Mucosa of rectum (tissue), 2 donors: ENCODE measurements around the gene MATCAP1.

Experiments used
- H3K27ac ChIP-seq, 2 donors: one replicate each; pipeline ENCODE4 v1.7.0; 2013; ENCODE audit warnings: inconsistent platforms in 2 of 2, low read depth in 2 of 2, low read length in 2 of 2
- H3K27me3 ChIP-seq, 2 donors: one replicate each; pipeline ENCODE4 v1.7.0; 2013; ENCODE audit warnings: low read length in 2 of 2; ENCODE audit not compliant: control insufficient read depth in 2 of 2, insufficient read depth in 2 of 2
- H3K36me3 ChIP-seq, 2 donors: one replicate each; pipeline ENCODE4 v1.7.0; 2013; ENCODE audit warnings: low read length in 2 of 2; ENCODE audit not compliant: control insufficient read depth in 2 of 2, insufficient read depth in 2 of 2
- H3K4me1 ChIP-seq, 2 donors: one replicate each; pipeline ENCODE4 v1.7.0; 2013; ENCODE audit warnings: low read length in 2 of 2, mild to moderate bottlenecking in 1 of 2; ENCODE audit not compliant: control insufficient read depth in 2 of 2, insufficient read depth in 2 of 2
- H3K4me3 ChIP-seq, 2 donors: one replicate each; pipeline ENCODE4 v1.7.0; 2013; ENCODE audit warnings: low read length in 2 of 2
- H3K9ac ChIP-seq, 2 donors: one replicate each; pipeline ENCODE4 v1.7.0; 2013; ENCODE audit warnings: low read length in 2 of 2, low read depth in 1 of 2, mild to moderate bottlenecking in 1 of 2
- H3K9me3 ChIP-seq, 2 donors: one replicate each; pipeline ENCODE4 v1.7.0; 2013; ENCODE audit warnings: low read length in 2 of 2; ENCODE audit not compliant: control insufficient read depth in 2 of 2
- donor health status: healthy.
- donor health status: Normal muscosa, but diverticular disease.

MATCAP1 gene

DNA sequence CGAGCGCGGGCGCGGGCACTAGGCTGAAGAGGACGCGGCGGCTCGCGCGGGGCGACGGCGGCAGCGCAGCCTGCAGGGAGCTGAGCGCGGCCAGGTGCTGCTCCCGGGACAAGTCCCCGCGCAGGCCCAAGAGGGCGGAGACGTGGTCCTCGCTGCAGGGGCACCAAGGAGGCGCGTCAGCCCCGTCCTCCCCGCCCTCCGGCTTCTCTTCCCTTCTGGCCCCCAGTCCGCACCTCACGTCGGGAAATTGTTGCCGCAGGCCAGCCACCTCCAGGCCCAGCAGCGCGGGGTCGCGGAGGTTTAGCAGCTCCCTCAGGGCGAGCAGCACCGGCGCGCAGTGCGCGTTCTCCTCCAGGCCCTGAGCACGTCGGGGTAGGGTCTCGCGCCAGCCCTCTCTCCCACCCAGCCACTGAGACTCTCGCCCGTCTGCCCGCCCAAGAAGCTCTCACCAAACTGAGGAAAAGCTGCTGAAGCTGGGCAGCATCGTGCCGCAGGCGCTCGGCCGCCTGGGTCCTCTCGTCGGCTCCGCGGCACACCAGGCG is 761 bp upstream of the MATCAP1 start:
- H3K9me3 ChIP-seq = no peaks in the 10 kb centered on the region
- peaks cover 0 to 2% of the 10 kb centered on the region in 2 donors for H3K27me3 ChIP-seq
- H3K4me1 ChIP-seq = peaks cover 24% of the 10 kb centered on the region in 2 donors
- H3K4me3 ChIP-seq = peak overlapping the region; percentile 86 to 92
- peak overlapping the region; percentile 85 to 93 for H3K9ac ChIP-seq
- H3K27ac ChIP-seq = peak overlapping the region; percentile 97
- H3K36me3 ChIP-seq = no peaks in the 10 kb centered on the region

DNA sequence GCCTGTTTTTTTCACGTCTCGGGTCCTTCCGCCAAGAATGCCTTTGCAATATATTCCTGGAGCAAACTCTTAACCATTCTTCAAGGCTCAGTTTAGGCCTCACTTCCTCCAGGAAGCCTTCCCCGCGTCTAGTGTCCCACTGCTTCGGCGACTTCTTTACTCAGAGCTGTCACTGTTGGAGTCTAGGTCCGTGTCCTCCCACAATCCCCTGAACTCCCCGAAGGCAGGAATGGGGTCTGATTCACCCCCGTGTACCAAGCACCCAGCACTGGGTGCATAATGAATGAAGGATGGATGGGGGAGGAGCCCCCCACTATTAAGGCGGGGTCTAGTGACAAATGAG is 508 bp downstream of the MATCAP1 start:
- Histone ChIP-seq H3K27me3 (peaks cover 0 to 2% of the 10 kb centered on the region in 2 donors), H3K36me3 (no peaks in the 10 kb centered on the region), H3K4me1 (peaks cover 28 to 31% of the 10 kb centered on the region in 2 donors), H3K4me3 (peak overlapping the region; percentile 86 to 92), H3K9me3 (no peaks in the 10 kb centered on the region), H3K27ac (peak overlapping the region; percentile 97), H3K9ac (peak overlapping the region; percentile 85 to 93)

DNA sequence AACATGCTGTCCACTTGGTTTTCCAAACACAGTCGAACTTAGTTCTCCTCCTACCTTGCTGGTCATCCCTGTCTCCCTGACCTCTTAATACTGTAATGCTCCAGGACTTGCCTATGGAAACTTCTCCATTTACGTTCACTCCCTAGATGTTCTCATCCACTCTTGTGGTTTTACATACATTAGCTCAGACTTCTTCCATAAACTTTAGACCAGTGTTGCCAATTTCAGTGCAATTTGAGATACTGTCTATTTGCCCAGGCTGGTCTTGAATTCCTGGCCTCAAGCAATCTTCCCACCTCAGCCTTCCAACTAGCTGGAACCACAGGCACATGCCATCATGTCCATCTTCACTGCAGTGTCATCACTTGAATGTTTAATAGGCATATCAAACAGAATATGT is 1.5 kb downstream of the MATCAP1 start:
- no peak overlapping the region for H3K27ac ChIP-seq
- H3K4me1 ChIP-seq = peaks cover 31 to 34% of the 10 kb centered on the region in 2 donors
- no peaks in the 10 kb centered on the region for H3K36me3 ChIP-seq
- H3K9ac ChIP-seq = no peak overlapping the region
- H3K9me3 ChIP-seq = no peaks in the 10 kb centered on the region
- H3K4me3 ChIP-seq = no peak overlapping the region
- H3K27me3 ChIP-seq = peaks cover 0 to 2% of the 10 kb centered on the region in 2 donors

DNA sequence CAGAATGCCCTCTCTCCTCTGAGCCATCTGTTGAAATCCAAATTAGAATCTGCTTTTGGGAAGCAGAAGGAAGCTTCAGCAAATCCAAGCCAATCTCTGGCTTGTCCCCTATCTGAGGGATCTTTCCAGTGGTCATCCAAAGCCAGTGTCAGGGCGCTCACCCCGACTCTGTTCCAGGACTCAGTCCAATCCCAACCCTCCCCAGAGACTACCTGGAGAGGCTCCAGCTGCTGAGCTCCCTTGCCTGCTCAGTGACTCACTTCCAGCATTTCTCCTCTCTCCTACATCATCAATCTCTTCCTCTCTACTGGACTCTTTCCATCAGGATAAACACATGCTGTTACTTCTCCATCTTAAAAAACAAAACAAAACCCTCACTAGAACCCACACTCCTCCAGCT is 2.4 kb downstream of the MATCAP1 start:
- H3K4me3 ChIP-seq = no peak overlapping the region
- H3K27ac ChIP-seq = peak overlapping the region in 1 of 2 donors; percentile 23
- peak overlapping the region in 1 of 2 donors; percentile 24 for H3K9ac ChIP-seq
- H3K36me3 ChIP-seq = no peaks in the 10 kb centered on the region
- peaks cover 0 to 2% of the 10 kb centered on the region in 2 donors for H3K27me3 ChIP-seq
- H3K9me3 ChIP-seq = no peaks in the 10 kb centered on the region
- peaks cover 31 to 34% of the 10 kb centered on the region in 2 donors for H3K4me1 ChIP-seq

DNA sequence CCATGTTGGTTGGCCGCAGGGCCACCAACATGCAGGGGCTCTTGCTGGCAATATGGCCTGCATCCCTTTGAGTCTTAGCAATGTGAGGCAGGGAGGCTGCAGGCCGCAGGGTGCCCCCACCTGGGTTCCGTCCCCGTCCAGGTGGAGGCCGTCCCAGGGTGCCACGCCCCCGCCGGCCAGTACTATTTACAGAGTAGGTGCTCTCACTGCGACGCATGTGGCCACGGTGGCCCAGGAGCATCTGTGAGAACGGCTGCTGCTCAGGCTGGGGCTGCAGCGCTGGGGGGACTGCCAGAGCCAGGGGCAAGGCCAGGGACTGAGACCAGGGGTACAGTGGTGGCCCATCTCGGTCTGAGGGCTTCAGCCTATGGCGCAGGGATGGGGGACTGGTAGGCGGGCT is 3.6 kb downstream of the MATCAP1 start:
- peaks cover 26 to 27% of the 10 kb centered on the region in 2 donors for H3K4me1 ChIP-seq
- H3K9ac ChIP-seq = no peak overlapping the region

DNA sequence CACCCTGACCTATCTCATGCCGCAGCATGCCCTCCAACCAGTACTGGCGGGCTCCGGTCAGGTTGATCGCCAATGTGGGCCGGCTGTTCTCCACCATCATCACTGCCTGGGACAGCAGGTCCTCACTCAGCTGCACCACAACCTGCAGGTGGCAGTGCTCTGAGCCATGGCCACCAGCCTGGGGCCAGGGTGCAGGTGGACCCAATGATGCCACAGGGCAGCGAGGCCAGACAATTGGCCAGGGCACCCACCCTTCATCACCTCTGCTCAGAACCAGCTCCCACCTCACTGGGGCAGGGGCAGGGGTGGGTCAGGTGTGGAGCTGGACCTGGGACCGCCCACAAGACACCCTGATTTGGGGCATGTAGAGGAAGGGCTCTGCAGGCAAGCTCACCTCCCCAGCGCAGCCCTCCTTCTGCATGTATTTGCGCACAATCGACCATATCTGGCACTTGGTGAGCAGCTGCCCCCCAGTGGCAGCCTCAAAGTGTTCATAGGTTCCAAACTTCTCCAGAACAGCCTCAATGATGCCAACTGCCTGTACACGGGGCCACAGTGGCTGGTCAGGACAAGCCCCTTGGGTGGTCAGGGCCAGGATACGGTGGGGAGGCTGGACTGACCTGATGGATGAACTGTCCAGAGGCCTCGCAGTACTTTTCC is 4.2 kb downstream of the MATCAP1 start:
- H3K27ac ChIP-seq = no peak overlapping the region
- no peak overlapping the region for H3K4me3 ChIP-seq
- H3K9ac ChIP-seq = no peak overlapping the region
- H3K9me3 ChIP-seq = no peaks in the 10 kb centered on the region
- peaks cover 23 to 24% of the 10 kb centered on the region in 2 donors for H3K4me1 ChIP-seq
- no peaks in the 10 kb centered on the region for H3K27me3 ChIP-seq
- no peaks in the 10 kb centered on the region for H3K36me3 ChIP-seq

More for the DNA sequence above, 3.6 kb downstream of the MATCAP1 start:
- H3K9me3 ChIP-seq = no peaks in the 10 kb centered on the region
- no peak overlapping the region for H3K27ac ChIP-seq
- H3K4me3 ChIP-seq = no peak overlapping the region
- no peaks in the 10 kb centered on the region for H3K27me3 ChIP-seq
- no peaks in the 10 kb centered on the region for H3K36me3 ChIP-seq

DNA sequence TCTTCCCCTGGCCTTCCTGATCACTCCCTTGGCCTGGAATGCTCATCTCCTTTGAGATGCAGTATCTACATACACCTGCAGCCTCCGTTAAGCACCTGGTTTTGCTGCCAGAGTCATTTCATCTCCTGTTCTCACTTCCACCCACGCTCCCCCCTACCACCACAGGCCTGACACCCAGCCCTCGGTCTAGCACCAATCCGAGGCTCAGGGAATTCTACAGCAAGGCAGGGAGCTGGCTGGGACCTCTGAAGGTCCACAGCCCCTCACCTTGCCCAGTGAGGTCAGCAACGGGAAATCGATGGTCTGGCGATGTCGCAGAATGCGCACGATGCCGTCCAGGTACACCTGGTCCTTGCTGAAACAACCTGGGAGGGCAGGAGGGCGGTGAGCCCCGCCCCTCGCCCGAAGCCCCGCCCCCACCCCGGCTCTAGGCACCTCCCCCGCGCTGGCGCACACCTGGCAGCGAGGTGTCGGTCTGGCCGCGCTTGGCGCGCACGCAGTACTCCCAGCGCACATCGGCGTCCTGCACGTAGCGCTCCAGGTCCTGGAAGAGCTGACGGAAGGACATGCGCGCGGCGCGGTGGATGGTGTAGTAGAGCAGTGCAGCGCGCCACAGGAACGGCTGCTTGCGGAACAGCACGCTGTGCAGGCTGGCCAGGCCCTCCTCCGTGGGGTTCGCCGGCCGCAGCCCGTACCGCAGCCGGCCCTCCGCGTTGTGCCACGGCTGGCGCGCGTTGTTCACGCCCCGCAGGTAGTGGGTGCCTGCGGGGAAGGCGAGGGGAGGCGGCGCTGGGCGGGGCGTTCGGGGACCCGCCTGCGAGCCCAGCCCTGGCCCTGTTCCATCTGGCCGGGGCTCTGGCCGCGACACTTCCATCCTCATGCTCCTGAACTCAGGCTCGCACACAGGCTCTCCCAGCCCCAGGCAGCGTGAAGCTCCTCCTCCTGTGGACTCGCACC is 5.7 kb downstream of the MATCAP1 start:
- H3K4me1 ChIP-seq = peaks cover 29 to 30% of the 10 kb centered on the region in 2 donors
- H3K4me3 ChIP-seq = peak overlapping the region; percentile 59 to 65
- H3K27me3 ChIP-seq = no peaks in the 10 kb centered on the region
- no peaks in the 10 kb centered on the region for H3K9me3 ChIP-seq
- no peaks in the 10 kb centered on the region for H3K36me3 ChIP-seq
- peak overlapping the region; percentile 49 to 62 for H3K9ac ChIP-seq
- peak overlapping the region; percentile 84 to 87 for H3K27ac ChIP-seq

DNA sequence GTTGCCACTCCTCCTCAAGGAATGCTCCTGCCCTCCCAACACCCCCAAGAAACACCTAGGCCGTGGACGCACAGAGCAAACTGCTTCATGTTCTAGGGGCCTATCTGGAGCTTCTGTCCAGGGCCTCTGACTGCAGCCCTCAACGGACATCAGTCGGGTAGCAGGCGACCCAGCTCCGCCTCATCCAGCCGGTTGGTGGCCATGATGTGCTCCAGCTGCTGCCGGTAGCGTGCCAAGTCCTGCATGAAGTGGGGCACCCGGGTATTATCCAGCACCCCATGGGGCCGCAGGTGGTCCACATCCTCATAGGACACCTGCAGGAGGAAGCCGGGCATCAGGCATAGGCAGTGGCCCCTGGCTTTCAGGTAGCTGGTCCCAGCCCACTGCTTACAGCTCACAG is 7.1 kb downstream of the MATCAP1 start:
- H3K9ac ChIP-seq = no peak overlapping the region
- no peak overlapping the region for H3K27ac ChIP-seq
- no peaks in the 10 kb centered on the region for H3K9me3 ChIP-seq
- peaks cover 26 to 28% of the 10 kb centered on the region in 2 donors for H3K4me1 ChIP-seq
- no peak overlapping the region for H3K4me3 ChIP-seq
- no peaks in the 10 kb centered on the region for H3K27me3 ChIP-seq
- no peaks in the 10 kb centered on the region for H3K36me3 ChIP-seq

DNA sequence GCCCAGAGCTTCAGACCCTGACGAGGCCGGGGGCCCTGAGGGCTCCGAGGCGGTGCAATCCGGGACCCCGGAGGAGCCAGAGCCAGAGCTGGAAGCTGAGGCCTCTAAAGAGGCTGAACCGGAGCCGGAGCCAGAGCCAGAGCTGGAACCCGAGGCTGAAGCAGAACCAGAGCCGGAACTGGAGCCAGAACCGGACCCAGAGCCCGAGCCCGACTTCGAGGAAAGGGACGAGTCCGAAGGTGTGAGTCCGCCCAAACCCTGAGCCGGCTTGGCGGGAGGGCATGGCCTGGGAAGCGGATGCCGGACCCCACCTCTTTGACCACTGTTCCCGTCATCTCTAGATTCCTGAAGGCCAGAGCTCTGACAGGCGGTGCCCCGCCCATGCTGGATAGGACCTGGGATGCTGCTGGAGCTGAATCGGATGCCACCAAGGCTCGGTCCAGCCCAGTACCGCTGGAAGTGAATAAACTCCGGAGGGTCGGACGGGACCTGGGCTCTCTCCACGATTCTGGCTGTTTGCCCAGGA is 9.0 kb downstream of the MATCAP1 start:
- no peaks in the 10 kb centered on the region for H3K27me3 ChIP-seq
- H3K27ac ChIP-seq = peak overlapping the region; percentile 95 to 96
- peak overlapping the region; percentile 41 to 77 for H3K9ac ChIP-seq
- peak overlapping the region; percentile 60 to 77 for H3K4me3 ChIP-seq
- H3K9me3 ChIP-seq = no peaks in the 10 kb centered on the region
- peaks cover 37% of the 10 kb centered on the region in 2 donors for H3K4me1 ChIP-seq
- no peaks in the 10 kb centered on the region for H3K36me3 ChIP-seq
